A549 (cell line): ENCODE measurements around the gene CLDN5.
A peak's percentile ranks its signal among the peaks of the same experiment; 100 is the strongest.

Experiments
- BCL3 ChIP-seq: fragments of >200 bp; sonication (Bioruptor Twin); formaldehyde crosslinking; IDR thresholded peaks from 3 replicates; pipeline ENCODE4 v1.6.1; 2016
- BHLHE40 ChIP-seq: IDR thresholded peaks from 2 replicates; pipeline ENCODE4 v1.6.1; 2012; ENCODE audit warnings: low read depth, low read length, inconsistent platforms
- CBX8 ChIP-seq: fragments of 200-600 bp; sonication (generic); IDR thresholded peaks from 2 replicates; pipeline ENCODE4 v1.6.1; 2016
- CHD2 ChIP-seq: fragments of 150-350 bp; IDR thresholded peaks from 2 replicates; pipeline ENCODE4 v1.6.1; 2014; ENCODE audit warnings: low read length; ENCODE audit not compliant: partially characterized antibody
- CTCF ChIP-seq: fragments of >200 bp; sonication (Bioruptor Twin); formaldehyde crosslinking; IDR thresholded peaks from 3 replicates; pipeline ENCODE4 v1.5.1; 2016
- EP300 ChIP-seq, 2 experiments: fragments of >200 bp; sonication (Bioruptor Twin); formaldehyde crosslinking; IDR thresholded peaks; 2 replicates in 1 of 2; 3 replicates in 1 of 2; pipeline ENCODE4 v1.6.1; 2016 to 2017
- HDAC2 ChIP-seq: fragments of 200-600 bp; sonication (generic); IDR thresholded peaks from 2 replicates; pipeline ENCODE4 v1.6.1; 2016
- KDM5A ChIP-seq: fragments of 200-600 bp; sonication (generic); IDR thresholded peaks from 2 replicates; pipeline ENCODE4 v1.6.1; 2016; ENCODE audit warnings: antibody characterized with exemption, mild to moderate bottlenecking
- MYC ChIP-seq: IDR thresholded peaks from 2 replicates; pipeline ENCODE4 v1.6.1; 2012; ENCODE audit warnings: mild to moderate bottlenecking, inconsistent platforms, low read length, improper control_type of control experiment, borderline replicate concordance
- PHF8 ChIP-seq: fragments of 200-600 bp; sonication (generic); IDR thresholded peaks from 2 replicates; pipeline ENCODE4 v1.6.1; 2016; ENCODE audit warnings: low read depth, mild to moderate bottlenecking, antibody characterized with exemption, moderate library complexity, borderline replicate concordance
- RCOR1 ChIP-seq: fragments of 150-350 bp; IDR thresholded peaks from 2 replicates; pipeline ENCODE4 v1.6.1; 2014; ENCODE audit warnings: antibody characterized with exemption, low read length, low read depth

- TF ChIP-seq CTCF (0 out of 3 replicates have a peak, but pooled peaks have one; percentile 14), BCL3 (no peak), MYC (no peak), EP300 (IDR thresholded peaks at IDR 0.05) (no peak), BHLHE40 (no peak), PHF8 (no peak), KDM5A (no peak), RCOR1 (no peak), HDAC2 (no peak), CHD2 (no peak), CBX8 (no peak)
Measured at GRCh38 chr22:19477321-19478044, 46.7 kb downstream of the CLDN5 start.
